Activated T-cell treated with anti-CD3 and anti-CD28 coated beads, Interleukin-2, amount 50 U/mL, for 1 hour (primary cell): ENCODE data around the gene LILRA1.
"Not testable (repeated sequence)": the region's sequence is repeated elsewhere in the genome, so short reads cannot be mapped to it uniquely, and the experiment has no call there.

Source experiments
- DNase-seq: peaks from one replicate; pipeline ENCODE4 v3.0.0-alpha.2; 2020

The LILRA1 gene

DNA sequence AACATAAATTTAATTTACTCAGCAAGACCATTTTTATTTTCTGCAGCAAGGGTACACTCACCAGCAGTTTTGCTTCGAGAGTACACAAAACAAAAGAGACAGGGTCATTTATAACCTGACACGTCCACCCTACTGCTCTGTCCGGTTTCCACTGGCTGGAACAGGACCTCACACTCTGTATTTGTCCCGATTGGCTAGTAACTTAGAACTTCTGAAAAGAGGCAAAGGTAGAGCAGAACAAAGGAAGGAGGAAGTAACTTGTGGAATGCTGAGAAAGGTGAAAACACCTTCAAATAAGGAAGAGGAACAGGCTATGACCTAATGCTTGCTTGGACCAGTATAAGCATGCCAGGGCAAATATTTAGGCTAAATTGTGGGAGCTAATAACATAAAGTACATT is 34.5 kb downstream of the LILRA1 start:
- DNase-seq: not testable (repeated sequence)

DNA sequence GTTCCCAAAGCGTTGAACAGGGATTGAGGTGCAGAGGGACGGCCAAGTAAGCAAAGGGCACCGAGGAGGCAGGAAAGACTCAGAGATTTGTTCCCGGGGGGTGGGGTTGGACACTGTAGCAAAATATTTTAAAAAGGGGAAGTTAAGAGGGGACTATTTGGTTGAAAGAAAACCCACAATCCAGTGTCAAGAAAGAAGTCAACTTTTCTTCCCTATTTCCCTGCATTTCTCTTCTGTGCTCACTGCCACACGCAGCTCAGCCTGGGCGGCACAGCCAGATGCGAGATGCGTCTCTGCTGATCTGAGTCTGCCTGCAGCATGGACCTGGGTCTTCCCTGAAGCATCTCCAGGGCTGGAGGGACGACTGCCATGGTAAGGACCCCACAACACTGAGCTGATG is 36.8 kb downstream of the LILRA1 start, which contains the start of gene LILRB1:
Gene LILRB1, plus strand, starts transcription at position 223 of the 400 bp plus-strand sequence. CDS start 590 bp downstream, outside the sequence.
- not testable (repeated sequence) for DNase-seq

DNA sequence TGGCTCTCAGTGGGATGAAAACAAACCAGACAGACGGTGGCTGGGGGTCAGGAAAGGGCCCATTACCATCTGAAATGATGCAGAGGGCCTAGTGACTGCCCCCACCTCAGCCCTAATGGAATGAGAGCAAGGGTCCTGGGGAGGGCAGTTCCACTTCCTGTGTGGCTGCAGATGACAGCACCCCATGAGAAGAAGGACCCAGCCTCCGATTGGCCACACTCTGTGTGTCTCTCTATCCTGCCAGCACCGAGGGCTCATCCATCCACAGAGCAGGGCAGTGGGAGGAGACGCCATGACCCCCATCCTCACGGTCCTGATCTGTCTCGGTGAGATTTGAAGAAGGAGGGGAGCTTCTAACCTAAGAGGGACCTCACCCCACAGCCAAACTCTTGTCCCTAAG is 37.4 kb downstream of the LILRA1 start:
- no peak for DNase-seq

DNA sequence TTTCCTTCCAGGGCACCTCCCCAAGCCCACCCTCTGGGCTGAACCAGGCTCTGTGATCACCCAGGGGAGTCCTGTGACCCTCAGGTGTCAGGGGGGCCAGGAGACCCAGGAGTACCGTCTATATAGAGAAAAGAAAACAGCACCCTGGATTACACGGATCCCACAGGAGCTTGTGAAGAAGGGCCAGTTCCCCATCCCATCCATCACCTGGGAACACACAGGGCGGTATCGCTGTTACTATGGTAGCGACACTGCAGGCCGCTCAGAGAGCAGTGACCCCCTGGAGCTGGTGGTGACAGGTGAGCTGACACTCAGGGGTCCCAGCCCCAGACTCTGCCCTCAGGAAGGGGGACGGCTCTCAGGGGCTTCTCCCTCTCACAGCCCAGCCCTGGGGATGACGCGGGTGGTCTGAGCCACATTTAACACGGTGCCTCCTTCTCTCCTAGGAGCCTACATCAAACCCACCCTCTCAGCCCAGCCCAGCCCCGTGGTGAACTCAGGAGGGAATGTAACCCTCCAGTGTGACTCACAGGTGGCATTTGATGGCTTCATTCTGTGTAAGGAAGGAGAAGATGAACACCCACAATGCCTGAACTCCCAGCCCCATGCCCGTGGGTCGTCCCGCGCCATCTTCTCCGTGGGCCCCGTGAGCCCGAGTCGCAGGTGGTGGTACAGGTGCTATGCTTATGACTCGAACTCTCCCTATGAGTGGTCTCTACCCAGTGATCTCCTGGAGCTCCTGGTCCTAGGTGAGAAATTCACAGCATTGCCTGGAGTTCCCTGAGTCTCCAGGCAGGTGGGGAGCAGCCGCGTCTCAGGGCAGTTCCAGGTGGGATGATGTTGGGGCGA is 38.3 kb downstream of the LILRA1 start:
- DNase-seq: not testable (repeated sequence)

DNA sequence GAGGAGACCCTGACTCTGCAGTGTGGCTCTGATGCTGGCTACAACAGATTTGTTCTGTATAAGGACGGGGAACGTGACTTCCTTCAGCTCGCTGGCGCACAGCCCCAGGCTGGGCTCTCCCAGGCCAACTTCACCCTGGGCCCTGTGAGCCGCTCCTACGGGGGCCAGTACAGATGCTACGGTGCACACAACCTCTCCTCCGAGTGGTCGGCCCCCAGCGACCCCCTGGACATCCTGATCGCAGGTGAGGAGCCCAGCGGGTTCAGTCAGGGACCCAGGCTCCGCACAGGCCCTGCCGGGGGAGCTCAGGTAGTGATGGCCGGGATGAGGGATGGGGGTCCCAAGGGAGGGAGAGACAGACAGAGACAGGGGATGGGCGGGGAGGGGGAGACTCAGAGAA is 39.1 kb downstream of the LILRA1 start:
- DNase-seq: not testable (repeated sequence)

DNA sequence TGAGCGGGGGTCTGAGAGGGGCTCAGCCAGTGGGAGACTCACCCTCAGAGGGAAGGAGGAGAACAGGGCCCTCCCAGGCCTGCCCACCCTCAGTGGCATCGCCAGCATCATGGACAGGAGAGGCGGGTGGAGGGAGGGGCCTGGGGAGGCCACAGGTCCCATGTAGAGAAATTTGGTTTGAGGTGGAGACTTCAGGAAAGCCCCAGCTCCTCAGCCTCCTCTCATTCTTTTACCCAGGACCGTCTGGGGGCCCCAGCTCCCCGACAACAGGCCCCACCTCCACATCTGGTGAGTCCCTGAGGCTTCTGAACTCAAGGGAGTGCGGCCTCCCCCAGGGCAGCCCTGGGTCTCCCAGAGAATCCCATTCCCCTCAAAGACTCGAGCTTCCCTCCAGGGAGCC is 40.0 kb downstream of the LILRA1 start:
- no peak for DNase-seq

DNA sequence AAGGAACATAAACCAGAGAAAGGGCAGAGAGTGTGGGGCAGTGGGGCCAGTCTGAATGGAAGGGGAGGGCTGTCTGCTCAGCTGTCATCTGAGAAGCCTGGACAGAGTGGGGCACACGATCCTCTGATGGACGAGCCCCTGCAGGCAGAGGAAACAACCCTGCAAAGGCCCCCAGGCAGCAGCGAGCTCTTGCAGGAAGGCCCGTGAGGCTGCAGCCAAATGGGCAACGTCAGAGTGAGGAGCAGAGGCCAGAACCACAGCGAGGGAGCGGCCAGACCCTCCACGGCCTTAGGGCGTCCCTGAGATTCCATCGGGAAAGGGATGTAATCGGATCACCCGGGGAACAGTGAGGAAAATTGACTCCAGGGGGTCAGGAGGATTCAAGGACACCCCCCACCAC is 42.6 kb downstream of the LILRA1 start:
- DNase-seq: not testable (repeated sequence)

DNA sequence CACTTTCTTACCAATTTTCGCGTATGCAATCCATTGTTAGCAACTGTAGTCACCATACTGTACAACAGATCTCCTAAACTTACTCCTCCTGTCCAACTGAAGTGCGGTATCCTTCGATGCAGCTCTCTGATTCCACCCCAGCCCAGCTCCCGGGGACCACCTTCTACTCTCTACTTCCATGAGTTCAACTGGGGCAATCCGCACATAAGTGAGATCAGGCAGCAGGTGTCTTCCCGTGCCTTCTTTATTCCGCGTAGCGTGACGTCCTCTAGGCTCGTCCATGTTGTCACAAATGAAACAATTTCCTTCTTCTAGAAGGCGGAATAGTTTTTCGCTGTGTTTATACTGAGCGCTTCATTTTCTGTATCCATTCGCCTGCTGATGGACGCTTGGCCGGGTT is 45.3 kb downstream of the LILRA1 start:
- no peak for DNase-seq

DNA sequence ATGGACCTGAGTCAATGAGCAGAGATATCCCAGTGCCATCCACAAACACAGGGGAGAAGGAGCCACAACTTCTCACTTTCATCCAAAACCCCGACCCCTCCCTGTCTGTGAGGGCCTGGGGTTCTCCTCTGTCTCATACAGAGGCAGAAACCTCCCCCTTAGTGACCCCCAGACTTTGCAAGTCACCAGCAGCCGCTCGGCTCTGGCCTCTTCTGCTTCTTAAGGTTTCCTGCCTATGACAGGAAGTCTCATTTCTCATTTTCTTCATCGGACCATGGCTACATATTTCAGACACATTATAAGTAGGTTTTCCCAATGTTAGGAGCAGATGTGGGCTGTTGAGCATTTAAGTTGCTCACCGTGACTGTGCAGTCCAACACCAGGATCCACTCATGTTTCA is 49.5 kb downstream of the LILRA1 start:
- not testable (repeated sequence) for DNase-seq

DNA sequence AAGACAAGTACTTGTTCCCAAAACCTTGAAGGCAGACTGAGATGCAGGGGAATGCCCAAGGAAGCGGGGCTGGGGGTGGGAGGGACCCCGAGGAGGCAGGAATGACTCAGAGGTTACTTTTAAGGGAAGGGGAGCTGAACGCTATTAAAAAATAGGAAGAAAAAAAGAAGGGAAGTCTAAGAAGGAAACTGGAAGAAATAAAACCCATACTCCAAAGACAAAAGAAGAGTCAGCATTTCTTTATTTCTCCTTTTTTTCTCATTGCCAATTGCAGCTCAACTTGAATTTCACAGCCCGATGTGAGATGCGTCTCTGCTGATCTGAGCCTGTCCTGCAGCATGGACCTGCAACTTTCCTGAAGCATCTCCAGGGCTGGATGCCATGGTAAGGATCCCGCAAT is 50.2 kb downstream of the LILRA1 start:
- not testable (repeated sequence) for DNase-seq

DNA sequence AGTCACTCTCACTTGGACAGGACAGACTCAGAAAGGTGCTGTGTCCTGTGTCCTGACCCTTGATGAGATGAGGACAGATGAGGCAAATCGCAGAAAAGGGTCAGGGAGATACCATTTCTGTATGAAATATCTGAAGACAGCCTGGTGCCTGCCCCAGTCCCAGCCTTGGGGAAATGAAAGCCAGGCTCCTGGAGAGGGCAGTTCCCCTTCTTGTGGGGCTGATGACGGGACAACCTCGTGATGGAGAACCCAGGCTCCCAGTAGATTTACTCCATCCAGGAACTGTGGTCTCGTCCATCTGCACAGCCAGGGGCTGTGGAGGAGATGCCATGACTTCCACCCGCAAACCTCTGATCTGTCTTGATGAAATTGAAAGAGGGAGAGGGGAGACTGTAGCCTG is 50.6 kb downstream of the LILRA1 start:
- DNase-seq: no peak

DNA sequence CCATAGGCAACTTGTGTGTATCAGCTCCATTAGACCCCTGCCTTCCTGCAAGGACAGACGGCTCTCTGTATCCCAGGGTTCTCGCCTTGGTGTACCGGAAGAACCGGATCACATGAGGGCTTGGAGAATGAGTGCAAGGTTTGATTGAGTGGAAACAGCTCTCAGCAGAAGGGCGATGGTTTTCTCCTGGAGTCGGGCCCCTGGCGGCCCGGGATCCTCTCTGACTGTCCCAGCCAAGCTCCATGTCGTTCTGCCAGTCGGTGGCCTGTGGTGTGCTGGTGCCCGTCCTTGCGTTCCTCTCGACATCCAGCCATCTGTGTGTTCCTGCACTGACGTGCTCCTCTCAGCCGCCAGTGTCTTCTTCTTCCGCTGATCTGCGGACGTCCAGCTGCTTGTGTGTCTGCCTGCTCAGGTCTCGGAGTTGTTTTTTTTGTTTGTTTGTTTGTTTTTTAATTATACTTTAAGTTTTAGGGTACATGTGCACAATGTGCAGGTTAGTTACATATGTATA is 53.0 kb downstream of the LILRA1 start:
- no peak for DNase-seq

DNA sequence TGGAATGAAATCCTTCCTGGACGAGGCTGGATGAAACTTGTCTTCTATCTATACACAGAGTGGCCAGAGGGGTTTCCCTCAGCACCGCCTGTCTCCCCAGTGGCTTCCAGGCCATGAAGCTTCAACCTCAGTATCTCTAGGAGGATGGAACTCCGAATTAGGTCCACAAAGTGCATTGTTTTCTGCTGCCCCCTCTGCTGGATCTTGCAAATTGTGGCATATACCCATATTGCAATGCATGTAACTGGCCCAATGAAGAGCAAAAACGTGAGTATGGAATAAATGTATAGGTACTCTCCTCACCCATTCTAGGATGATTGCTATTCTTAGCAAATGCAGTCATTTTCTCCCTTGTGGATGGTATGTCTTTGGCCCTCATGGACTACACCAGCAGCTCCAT is 54.7 kb downstream of the LILRA1 start:
- no peak for DNase-seq

DNA sequence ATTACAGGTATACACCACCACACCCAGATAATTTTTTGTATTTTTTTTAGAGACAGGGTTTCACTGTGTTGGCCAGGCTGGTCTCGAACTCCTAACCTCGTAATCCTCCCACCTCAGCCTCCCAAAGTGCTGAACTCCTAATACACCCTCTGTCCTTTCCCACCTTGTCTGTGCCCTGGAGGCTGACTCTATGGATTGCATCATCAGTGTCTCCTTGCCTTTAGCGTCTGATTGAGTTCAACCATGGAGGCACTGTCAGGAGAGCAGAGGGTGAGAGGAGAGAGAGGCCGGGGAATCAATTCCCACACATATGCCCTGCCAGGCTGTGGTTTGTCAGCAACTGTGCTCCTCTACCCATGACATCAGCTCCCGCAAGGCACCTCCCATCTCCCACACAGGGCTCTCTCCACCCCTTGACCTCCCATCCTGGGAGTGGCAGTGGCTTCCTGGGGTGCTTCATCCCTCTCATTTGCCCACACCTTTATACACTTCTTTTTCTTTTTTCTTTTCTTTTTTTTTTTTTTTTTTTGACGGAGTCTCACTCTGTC is 56.8 kb downstream of the LILRA1 start:
- no peak for DNase-seq
